ENCODE measurements around the gene TRIM65.

TRIM65 gene

DNA sequence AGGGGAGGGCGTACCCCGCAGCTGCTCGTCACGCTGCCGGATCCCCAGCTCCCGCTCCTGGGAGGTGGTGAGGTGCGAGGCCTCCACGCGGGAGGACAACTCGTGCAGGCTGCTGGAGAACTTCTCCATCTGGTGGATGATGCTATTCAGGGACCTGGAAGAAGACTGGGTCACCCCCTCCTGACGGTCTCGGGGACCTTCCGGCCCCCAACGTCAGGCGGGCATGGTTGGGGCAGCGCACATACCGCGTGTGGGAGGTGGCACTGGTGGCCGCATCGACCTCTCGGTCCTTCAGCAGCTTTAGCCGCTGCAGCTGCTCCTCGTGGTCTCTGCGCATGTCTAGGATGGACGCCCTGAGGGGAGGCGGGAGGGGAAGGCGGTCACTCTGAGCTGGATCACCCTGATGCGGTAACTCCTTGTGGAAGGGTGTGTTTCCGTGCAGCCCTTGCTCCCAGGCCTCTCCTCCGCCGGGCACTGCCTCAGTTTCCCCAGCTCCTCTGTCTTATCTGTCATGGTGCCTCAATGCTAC, 21.2 kb upstream of the TRIM65 start:
- H3K27me3 ChIP-seq (ENCODE audit: control insufficient read depth, insufficient read depth, low read length): no peaks in the 10 kb centered on the region
- H3K4me1 ChIP-seq (ENCODE audit: control insufficient read depth, insufficient read depth, low read length): no peaks in the 10 kb centered on the region; the same call in 1 of the 2 replicates
- DNase-seq (ENCODE audit: low read depth, low spot score): no peak
- no peaks in the 10 kb centered on the region for H3K9me3 ChIP-seq (ENCODE audit: control insufficient read depth, insufficient read depth, low read length)
- H3K36me3 ChIP-seq (ENCODE audit: control insufficient read depth, insufficient read depth, low read length): peaks cover under 1% of the 10 kb centered on the region; the same call in 1 of the 2 replicates
- WGBS (ENCODE audit: insufficient coverage, insufficient read length): no CpG with 5 or more reads among the region's 31 CpGs
- H3K4me3 ChIP-seq (ENCODE audit: low read length): no peak overlapping the region
- no peak overlapping the region for H3K27ac ChIP-seq (ENCODE audit: low read length)

DNA sequence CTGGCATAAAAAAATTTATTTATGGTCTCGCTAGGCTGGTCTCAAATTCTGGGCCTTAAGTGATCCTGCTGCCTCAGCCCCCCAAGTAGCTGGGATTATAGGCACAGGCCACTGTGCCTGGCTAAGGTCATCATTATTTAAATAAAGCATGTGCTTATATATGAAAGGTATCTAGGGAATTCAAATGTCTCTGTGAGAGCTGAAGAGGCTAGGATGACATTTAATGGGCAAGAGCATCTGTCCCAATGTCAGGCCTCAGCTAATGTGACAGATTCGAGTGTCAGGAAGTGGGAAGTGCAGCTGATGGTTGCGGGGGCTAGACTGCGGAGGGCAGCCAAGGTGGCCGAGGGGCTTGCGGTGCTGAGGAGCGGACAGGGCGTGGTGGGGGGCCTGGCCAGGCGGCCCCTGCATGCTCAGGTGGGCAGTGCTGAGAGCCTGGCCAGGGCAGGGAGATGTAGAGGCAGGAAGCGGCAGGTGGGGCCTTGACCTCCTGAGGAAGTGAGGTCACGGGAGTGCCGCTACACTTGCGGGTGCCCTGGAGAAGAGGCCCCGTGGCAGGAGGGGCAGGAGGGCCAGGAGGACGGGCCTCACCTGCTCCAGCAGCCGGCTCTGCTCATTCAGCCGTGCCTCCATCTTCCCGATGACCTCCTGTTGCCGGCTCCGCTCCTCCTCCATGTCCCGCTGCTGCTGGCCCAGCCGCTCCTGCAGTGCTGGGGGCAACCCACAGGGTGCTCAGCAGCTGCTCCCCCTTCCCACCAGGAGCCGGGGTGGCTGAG, 20.6 kb upstream of the TRIM65 start:
- no peak for DNase-seq (ENCODE audit: low read depth, low spot score)
- H3K27ac ChIP-seq (ENCODE audit: low read length): no peak overlapping the region
- no peaks in the 10 kb centered on the region; the same call in 1 of the 2 replicates for H3K4me1 ChIP-seq (ENCODE audit: control insufficient read depth, insufficient read depth, low read length)
- no peaks in the 10 kb centered on the region for H3K27me3 ChIP-seq (ENCODE audit: control insufficient read depth, insufficient read depth, low read length)
- WGBS (ENCODE audit: insufficient coverage, insufficient read length): no CpG with 5 or more reads among the region's 23 CpGs
- H3K9me3 ChIP-seq (ENCODE audit: control insufficient read depth, insufficient read depth, low read length): no peaks in the 10 kb centered on the region
- H3K4me3 ChIP-seq (ENCODE audit: low read length): no peak overlapping the region
- no peaks in the 10 kb centered on the region for H3K36me3 ChIP-seq (ENCODE audit: control insufficient read depth, insufficient read depth, low read length)

DNA sequence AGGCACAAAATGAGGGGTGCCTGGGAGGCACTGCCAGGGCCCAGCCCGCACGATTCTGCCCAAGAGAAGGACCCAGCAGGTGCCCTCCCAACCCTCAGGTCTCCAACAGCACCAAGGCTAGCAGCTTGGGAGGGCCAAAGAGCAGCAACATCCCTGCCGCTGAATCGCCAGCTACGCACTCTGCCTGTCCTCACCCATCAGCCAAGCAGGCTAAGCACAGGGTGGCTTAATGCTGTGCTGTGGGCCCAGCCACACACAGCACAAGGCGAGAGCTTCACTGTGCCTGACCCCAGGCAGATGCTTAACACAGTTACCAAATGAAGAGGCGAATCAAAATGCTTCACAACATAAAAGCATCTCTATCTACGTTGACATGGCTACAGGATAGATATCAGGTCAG, 18.5 kb upstream of the TRIM65 start:
- Histone ChIP-seq H3K36me3 (ENCODE audit: control insufficient read depth, insufficient read depth, low read length) (no peaks in the 10 kb centered on the region), H3K4me1 (ENCODE audit: control insufficient read depth, insufficient read depth, low read length) (no peaks in the 10 kb centered on the region; the same call in 1 of the 2 replicates), H3K27ac (ENCODE audit: low read length) (no peak overlapping the region), H3K27me3 (ENCODE audit: control insufficient read depth, insufficient read depth, low read length) (no peaks in the 10 kb centered on the region), H3K9me3 (ENCODE audit: control insufficient read depth, insufficient read depth, low read length) (no peaks in the 10 kb centered on the region), H3K4me3 (ENCODE audit: low read length) (no peak overlapping the region)
- DNase-seq (ENCODE audit: low read depth, low spot score): no peak
- WGBS (ENCODE audit: insufficient coverage, insufficient read length): no CpG with 5 or more reads among the region's 8 CpGs

DNA sequence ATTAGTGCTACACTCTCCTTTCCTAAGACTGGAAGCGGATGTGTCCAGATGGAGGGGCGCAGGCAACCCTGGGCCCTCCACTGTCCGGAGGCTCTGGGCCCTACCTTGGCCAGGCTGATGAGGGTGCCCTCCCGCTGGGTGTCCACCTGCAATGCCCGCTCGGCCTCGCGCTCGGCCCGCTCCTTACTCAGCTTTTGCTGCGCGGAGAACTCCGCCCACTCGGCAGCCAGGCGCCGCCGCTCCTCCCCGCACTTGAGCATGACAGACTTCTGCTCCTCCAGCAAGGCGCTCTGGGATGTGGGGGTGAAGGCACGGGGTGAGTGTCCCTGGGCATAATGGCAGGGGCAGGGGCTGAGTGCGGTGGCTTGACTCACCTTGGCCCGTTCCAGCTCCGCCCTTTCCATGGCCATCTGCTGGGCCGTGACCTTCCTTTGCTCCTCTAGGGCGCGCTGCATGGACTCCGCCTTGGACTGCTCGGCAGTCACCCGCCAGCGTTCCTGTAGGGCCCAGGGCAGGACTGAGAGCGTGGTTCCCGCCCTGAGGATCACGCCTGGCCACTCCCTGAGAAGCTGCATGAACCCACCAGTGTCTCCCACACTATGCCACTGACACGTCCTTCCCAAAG, 18.0 kb upstream of the TRIM65 start:
- DNase-seq (ENCODE audit: low read depth, low spot score): no peak
- WGBS (ENCODE audit: insufficient coverage, insufficient read length): no CpG with 5 or more reads among the region's 34 CpGs

DNA sequence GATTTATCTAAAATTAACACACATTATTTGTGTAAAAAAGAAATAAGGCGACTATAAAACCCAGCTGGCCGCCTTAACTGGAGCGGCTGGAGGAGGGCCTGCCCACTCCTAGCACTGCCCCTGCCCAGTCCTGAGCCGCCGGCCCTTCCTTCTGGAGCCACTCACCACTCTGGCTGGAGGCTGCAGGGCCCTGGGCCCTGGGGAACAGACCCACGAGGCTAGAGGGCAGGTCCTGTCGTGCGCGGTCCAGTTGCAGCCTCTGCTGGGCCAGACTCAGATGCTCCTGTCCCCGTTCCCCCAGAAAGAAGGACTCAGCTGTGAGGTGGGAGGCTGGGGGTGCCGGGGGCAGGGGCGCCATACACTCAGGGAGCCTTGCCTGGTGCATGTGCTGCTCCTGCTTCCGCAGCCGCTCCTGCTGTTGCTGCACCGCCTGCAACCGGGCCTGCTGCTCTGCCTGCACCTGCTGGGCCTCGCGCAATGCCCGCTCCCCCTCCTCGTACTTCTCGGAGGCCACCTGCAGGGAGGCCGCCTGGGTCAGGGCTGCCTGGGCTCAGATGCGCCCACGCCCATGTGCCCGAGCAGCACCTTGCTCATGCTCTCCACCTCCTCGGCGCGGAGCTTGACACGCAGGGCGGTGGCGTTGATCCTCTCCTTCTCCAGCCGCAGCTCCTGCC, 16.9 kb upstream of the TRIM65 start:
- Histone ChIP-seq H3K4me1 (ENCODE audit: control insufficient read depth, insufficient read depth, low read length) (no peaks in the 10 kb centered on the region; the same call in 1 of the 2 replicates), H3K4me3 (ENCODE audit: low read length) (no peak overlapping the region), H3K9me3 (ENCODE audit: control insufficient read depth, insufficient read depth, low read length) (no peaks in the 10 kb centered on the region), H3K36me3 (ENCODE audit: control insufficient read depth, insufficient read depth, low read length) (no peaks in the 10 kb centered on the region; the same call in 1 of the 2 replicates), H3K27ac (ENCODE audit: low read length) (no peak overlapping the region), H3K27me3 (ENCODE audit: control insufficient read depth, insufficient read depth, low read length) (no peaks in the 10 kb centered on the region)
- WGBS (ENCODE audit: insufficient coverage, insufficient read length): no CpG with 5 or more reads among the region's 32 CpGs
- no peak for DNase-seq (ENCODE audit: low read depth, low spot score)

More for the DNA sequence above, 18.0 kb upstream of the TRIM65 start:
- Histone ChIP-seq H3K4me1 (ENCODE audit: control insufficient read depth, insufficient read depth, low read length) (no peaks in the 10 kb centered on the region; the same call in 1 of the 2 replicates), H3K27ac (ENCODE audit: low read length) (no peak overlapping the region), H3K9me3 (ENCODE audit: control insufficient read depth, insufficient read depth, low read length) (no peaks in the 10 kb centered on the region), H3K4me3 (ENCODE audit: low read length) (no peak overlapping the region), H3K36me3 (ENCODE audit: control insufficient read depth, insufficient read depth, low read length) (no peaks in the 10 kb centered on the region), H3K27me3 (ENCODE audit: control insufficient read depth, insufficient read depth, low read length) (no peaks in the 10 kb centered on the region)

DNA sequence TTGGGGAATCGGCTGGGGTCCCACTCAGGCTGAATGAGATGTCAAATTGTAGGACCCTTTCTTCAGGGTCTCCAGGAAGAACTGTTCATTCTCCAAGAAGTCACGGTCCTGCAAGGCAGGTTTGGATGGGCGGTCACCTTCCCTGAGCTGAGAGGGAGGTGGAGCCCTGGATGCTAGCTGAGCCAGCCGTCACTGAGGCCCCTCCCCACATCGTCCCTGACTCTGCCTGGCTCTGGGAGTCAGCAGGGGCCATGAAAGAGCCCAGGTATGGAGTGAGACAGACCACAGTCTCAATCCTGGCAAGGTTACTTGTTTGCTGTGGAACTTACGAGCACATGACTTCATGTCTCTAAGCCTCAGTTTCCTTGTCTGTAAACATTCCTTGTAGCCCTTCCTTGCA, 13.9 kb upstream of the TRIM65 start:
- Histone ChIP-seq H3K4me1 (ENCODE audit: control insufficient read depth, insufficient read depth, low read length) (no peaks in the 10 kb centered on the region; the same call in 1 of the 2 replicates), H3K36me3 (ENCODE audit: control insufficient read depth, insufficient read depth, low read length) (no peaks in the 10 kb centered on the region; the same call in 1 of the 2 replicates), H3K27me3 (ENCODE audit: control insufficient read depth, insufficient read depth, low read length) (no peaks in the 10 kb centered on the region), H3K4me3 (ENCODE audit: low read length) (no peak overlapping the region), H3K9me3 (ENCODE audit: control insufficient read depth, insufficient read depth, low read length) (no peaks in the 10 kb centered on the region), H3K27ac (ENCODE audit: low read length) (no peak overlapping the region)
- DNase-seq (ENCODE audit: low read depth, low spot score): no peak
- no CpG with 5 or more reads among the region's 6 CpGs for WGBS (ENCODE audit: insufficient coverage, insufficient read length)

DNA sequence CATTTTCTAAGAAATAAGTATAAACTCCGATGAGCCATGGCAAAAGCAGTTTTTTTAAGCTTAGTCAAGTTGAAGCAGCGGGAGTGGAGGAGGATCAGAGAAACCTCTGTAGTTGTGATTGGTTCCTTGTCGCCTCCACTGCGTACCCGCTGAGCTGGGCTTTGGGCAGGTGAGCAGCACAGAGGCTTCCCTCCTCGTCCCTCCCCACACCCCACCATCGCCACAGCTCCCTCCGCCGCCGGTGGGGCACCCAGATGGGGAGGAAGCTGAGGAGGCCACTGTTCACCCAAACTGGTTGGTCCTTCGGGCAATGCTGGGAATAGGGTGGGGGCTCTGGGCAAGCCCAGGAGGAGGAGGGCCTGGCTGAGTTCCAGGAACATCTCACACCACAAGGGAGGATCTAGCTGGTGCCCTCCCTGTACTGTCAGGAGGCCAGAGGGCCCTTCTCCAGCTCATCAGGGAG, 13.1 kb upstream of the TRIM65 start:
- no peaks in the 10 kb centered on the region; the same call in 1 of the 2 replicates for H3K36me3 ChIP-seq (ENCODE audit: control insufficient read depth, insufficient read depth, low read length)
- no peaks in the 10 kb centered on the region for H3K9me3 ChIP-seq (ENCODE audit: control insufficient read depth, insufficient read depth, low read length)
- WGBS (ENCODE audit: insufficient coverage, insufficient read length): no CpG with 5 or more reads among the region's 11 CpGs
- no peak overlapping the region for H3K4me3 ChIP-seq (ENCODE audit: low read length)
- H3K27ac ChIP-seq (ENCODE audit: low read length): no peak overlapping the region
- no peaks in the 10 kb centered on the region; the same call in 1 of the 2 replicates for H3K4me1 ChIP-seq (ENCODE audit: control insufficient read depth, insufficient read depth, low read length)
- no peak for DNase-seq (ENCODE audit: low read depth, low spot score)
- no peaks in the 10 kb centered on the region for H3K27me3 ChIP-seq (ENCODE audit: control insufficient read depth, insufficient read depth, low read length)

DNA sequence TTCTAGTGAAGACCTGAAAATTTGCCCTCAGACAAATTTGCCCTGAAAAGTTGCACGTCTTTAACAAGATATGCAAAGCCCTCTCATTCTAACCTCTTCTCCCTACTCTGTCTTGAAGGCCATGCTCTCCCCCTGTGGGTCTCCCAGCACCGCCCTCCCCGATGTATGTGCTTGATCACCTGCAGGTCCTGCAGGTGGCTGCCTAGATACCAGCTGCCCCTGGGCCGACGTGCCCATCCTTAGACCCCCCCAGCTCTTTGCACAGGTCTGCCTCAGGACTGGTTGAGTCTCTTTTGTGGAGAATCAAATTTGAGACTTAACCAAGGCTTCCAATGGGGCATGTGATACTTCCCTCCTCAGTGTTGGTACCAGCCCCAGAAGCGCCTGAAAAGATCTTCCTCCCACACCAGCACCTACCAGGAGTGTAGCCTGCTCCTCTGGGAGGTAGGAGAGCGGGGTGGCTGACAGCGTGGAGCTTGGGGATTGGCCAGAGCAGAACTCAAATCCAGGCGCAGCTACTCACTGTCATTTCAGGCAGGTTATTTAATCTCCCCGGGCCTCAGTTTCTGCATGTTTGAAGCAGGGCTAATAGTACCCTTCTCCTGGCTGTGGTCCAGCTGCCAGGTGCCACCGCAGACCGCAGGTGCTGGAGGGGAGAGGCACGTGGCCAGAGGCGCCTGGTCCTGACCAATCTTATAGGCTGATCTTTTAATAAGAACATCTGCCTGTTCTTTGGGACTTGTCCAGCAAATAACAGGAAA, 12.5 kb upstream of the TRIM65 start:
- WGBS (ENCODE audit: insufficient coverage, insufficient read length): no CpG with 5 or more reads among the region's 14 CpGs
- no peaks in the 10 kb centered on the region for H3K9me3 ChIP-seq (ENCODE audit: control insufficient read depth, insufficient read depth, low read length)
- no peaks in the 10 kb centered on the region for H3K27me3 ChIP-seq (ENCODE audit: control insufficient read depth, insufficient read depth, low read length)
- DNase-seq (ENCODE audit: low read depth, low spot score): no peak
- H3K4me1 ChIP-seq (ENCODE audit: control insufficient read depth, insufficient read depth, low read length): no peaks in the 10 kb centered on the region; the same call in 1 of the 2 replicates
- no peak overlapping the region for H3K27ac ChIP-seq (ENCODE audit: low read length)
- no peak overlapping the region for H3K4me3 ChIP-seq (ENCODE audit: low read length)
- H3K36me3 ChIP-seq (ENCODE audit: control insufficient read depth, insufficient read depth, low read length): no peaks in the 10 kb centered on the region; the same call in 1 of the 2 replicates

DNA sequence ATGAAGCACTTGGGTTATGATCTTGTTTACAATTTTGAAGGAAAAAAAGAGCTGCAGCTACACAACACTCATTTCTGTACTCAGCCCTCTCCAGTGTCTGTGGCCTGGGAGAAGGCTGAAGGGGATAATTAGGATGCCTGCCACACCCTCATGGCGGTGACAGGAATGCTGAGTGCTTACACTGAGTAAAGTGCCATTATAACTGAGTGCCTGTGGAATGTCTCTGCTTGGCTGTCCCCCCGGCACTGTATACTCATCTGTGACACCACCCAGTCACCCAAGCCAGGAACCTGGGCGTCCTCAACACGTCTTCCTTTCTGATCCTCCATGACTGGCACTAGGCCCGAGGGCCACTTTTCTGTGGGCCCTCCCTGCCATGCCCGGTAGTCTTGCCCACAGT, 11.4 kb upstream of the TRIM65 start:
- no peaks in the 10 kb centered on the region for H3K4me1 ChIP-seq (ENCODE audit: control insufficient read depth, insufficient read depth, low read length)
- WGBS (ENCODE audit: insufficient coverage, insufficient read length): no CpG with 5 or more reads among the region's 6 CpGs
- H3K9me3 ChIP-seq (ENCODE audit: control insufficient read depth, insufficient read depth, low read length): no peaks in the 10 kb centered on the region
- no peaks in the 10 kb centered on the region for H3K27me3 ChIP-seq (ENCODE audit: control insufficient read depth, insufficient read depth, low read length)
- H3K36me3 ChIP-seq (ENCODE audit: control insufficient read depth, insufficient read depth, low read length): no peaks in the 10 kb centered on the region; the same call in 1 of the 2 replicates
- no peak overlapping the region for H3K27ac ChIP-seq (ENCODE audit: low read length)
- no peak overlapping the region for H3K4me3 ChIP-seq (ENCODE audit: low read length)
- DNase-seq (ENCODE audit: low read depth, low spot score): no peak
